Keratinocyte (primary cell): ENCODE results near the gene CASK.

Experiments used
- EZH2 ChIP-seq: IDR thresholded peaks from one replicate; pipeline ENCODE4 v1.6.1; 2012; ENCODE audit warnings: inconsistent platforms, mild to moderate bottlenecking, low read length, moderate library complexity
- TF ChIP-seq, protein P1 (sequence below), 3 experiments: IDR thresholded peaks in 1 of 3; conservative IDR thresholded peaks in 1 of 3; optimal IDR thresholded peaks in 1 of 3; 2 replicates in 2 of 3; 3 replicates in 1 of 3; pipeline versions ENCODE3 to v1.5.1; 2011; ENCODE audit warnings: low read length in 3 of 3, mild to moderate bottlenecking in 3 of 3, moderate library complexity in 2 of 3, control low read depth in 1 of 3, inconsistent platforms in 1 of 3; ENCODE audit not compliant: insufficient read depth in 2 of 3; ENCODE audit errors: extremely low read depth in 1 of 3

DNA sequence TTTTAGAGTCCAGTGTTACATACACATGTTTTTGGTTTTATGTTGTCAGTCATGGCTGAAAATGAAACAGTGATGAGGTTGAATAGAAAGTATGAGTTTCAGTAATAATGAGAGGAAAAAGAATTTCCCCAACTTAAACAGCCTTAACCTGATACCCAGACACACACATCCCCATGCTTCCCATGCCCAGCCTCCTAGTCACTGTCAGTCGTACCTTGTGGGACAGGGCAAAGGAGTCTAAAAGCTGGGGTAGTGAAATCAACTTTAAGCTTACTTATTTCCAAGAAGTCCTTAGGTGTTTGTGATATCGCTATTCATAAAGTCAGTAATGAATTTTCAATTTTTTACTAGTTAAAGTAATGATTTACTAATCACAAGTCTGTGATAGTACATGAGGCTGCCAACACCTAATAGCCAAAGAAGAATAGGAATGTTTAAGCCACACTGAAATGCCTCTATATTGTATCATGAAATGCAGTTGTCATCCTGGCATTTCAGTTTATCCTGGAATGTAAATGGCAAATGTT, 258.9 kb downstream of the CASK start:
- TF ChIP-seq, protein P1, sequence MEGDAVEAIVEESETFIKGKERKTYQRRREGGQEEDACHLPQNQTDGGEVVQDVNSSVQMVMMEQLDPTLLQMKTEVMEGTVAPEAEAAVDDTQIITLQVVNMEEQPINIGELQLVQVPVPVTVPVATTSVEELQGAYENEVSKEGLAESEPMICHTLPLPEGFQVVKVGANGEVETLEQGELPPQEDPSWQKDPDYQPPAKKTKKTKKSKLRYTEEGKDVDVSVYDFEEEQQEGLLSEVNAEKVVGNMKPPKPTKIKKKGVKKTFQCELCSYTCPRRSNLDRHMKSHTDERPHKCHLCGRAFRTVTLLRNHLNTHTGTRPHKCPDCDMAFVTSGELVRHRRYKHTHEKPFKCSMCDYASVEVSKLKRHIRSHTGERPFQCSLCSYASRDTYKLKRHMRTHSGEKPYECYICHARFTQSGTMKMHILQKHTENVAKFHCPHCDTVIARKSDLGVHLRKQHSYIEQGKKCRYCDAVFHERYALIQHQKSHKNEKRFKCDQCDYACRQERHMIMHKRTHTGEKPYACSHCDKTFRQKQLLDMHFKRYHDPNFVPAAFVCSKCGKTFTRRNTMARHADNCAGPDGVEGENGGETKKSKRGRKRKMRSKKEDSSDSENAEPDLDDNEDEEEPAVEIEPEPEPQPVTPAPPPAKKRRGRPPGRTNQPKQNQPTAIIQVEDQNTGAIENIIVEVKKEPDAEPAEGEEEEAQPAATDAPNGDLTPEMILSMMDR (optimal IDR thresholded peaks at IDR 0.05 in 1 of 3, IDR thresholded peaks at IDR 0.05 in 1 of 3, conservative IDR thresholded peaks at IDR 0.05 in 1 of 3; ENCODE audit: extremely low read depth in 1 of 3, insufficient read depth in 2 of 3, low read length in 3 of 3): no peak
- no peak for TF ChIP-seq EZH2
